ENCODE data around the gene NKD1. TPM values are rescaled to one million over a fixed set of nuclear protein-coding genes. Genes with fewer than 3 reads are reported as not detected.
A peak's percentile ranks its signal among the peaks of the same experiment; 100 is the strongest.
"Not testable (repeated sequence)": the region's sequence is repeated elsewhere in the genome, so short reads cannot be mapped to it uniquely, and the experiment has no call there.

Gene NKD1
- total RNA-seq, 1 donor from 2014 or later: 43.2 TPM

- Mint-ChIP-seq H3K27ac (no peak overlapping the region), H3K36me3 (peaks cover 8% of the 10 kb centered on the region), H3K4me1 (ENCODE audit: unreplicated experiment) (peaks cover 27% of the 10 kb centered on the region), H3K9me3 (no peaks in the 10 kb centered on the region), H3K4me3 (no peak overlapping the region), H3K27me3 (no peaks in the 10 kb centered on the region)
- DNase-seq (ENCODE audit: extremely low spot score, unreplicated experiment): no peak
- no peak for TF ChIP-seq CTCF (conservative IDR thresholded peaks at IDR 0.05)
Observed at GRCh38 chr16:50573947-50574744, 25.9 kb downstream of the NKD1 start.

- Mint-ChIP-seq H3K4me3 (no peak overlapping the region), H3K27ac (peak overlapping the region; percentile 37), H3K9me3 (no peaks in the 10 kb centered on the region), H3K36me3 (peaks cover 10% of the 10 kb centered on the region), H3K27me3 (no peaks in the 10 kb centered on the region), H3K4me1 (ENCODE audit: unreplicated experiment) (peaks cover 27% of the 10 kb centered on the region)
- TF ChIP-seq CTCF (conservative IDR thresholded peaks at IDR 0.05): no peak
- no peak for DNase-seq (ENCODE audit: extremely low spot score, unreplicated experiment)
Observed at GRCh38 chr16:50574745-50575136, 26.5 kb downstream of the NKD1 start.

GRCh38 chr16:50575743-50576142 is 27.5 kb downstream of the NKD1 start:
- peaks cover 30% of the 10 kb centered on the region for H3K4me1 Mint-ChIP-seq (ENCODE audit: unreplicated experiment)
- peaks cover 14% of the 10 kb centered on the region for H3K36me3 Mint-ChIP-seq
- DNase-seq (ENCODE audit: extremely low spot score, unreplicated experiment): no peak
- H3K27ac Mint-ChIP-seq: no peak overlapping the region
- no peak overlapping the region for H3K4me3 Mint-ChIP-seq
- no peaks in the 10 kb centered on the region for H3K9me3 Mint-ChIP-seq
- TF ChIP-seq CTCF (conservative IDR thresholded peaks at IDR 0.05): no peak
- no peaks in the 10 kb centered on the region for H3K27me3 Mint-ChIP-seq

- no peak for DNase-seq (ENCODE audit: extremely low spot score, unreplicated experiment)
- no peaks in the 10 kb centered on the region for H3K27me3 Mint-ChIP-seq
- no peak overlapping the region for H3K4me3 Mint-ChIP-seq
- no peak for TF ChIP-seq CTCF (conservative IDR thresholded peaks at IDR 0.05)
- no peak overlapping the region for H3K27ac Mint-ChIP-seq
- peaks cover 14% of the 10 kb centered on the region for H3K36me3 Mint-ChIP-seq
- H3K4me1 Mint-ChIP-seq (ENCODE audit: unreplicated experiment): peaks cover 37% of the 10 kb centered on the region
- no peaks in the 10 kb centered on the region for H3K9me3 Mint-ChIP-seq
Observed at GRCh38 chr16:50576403-50577113, 28.4 kb downstream of the NKD1 start.

- DNase-seq (ENCODE audit: extremely low spot score, unreplicated experiment): no peak
- Mint-ChIP-seq H3K27me3 (no peaks in the 10 kb centered on the region), H3K4me3 (no peak overlapping the region), H3K4me1 (ENCODE audit: unreplicated experiment) (peaks cover 35% of the 10 kb centered on the region), H3K27ac (no peak overlapping the region), H3K36me3 (peaks cover 19% of the 10 kb centered on the region), H3K9me3 (no peaks in the 10 kb centered on the region)
- TF ChIP-seq CTCF (conservative IDR thresholded peaks at IDR 0.05): no peak
Observed at GRCh38 chr16:50578137-50578536, 29.9 kb downstream of the NKD1 start.

- H3K9me3 Mint-ChIP-seq; H3K27ac Mint-ChIP-seq; DNase-seq (ENCODE audit: extremely low spot score, unreplicated experiment); H3K27me3 Mint-ChIP-seq; H3K4me3 Mint-ChIP-seq: not testable (repeated sequence)
- Mint-ChIP-seq H3K36me3 (peaks cover 22% of the 10 kb centered on the region), H3K4me1 (ENCODE audit: unreplicated experiment) (peaks cover 33% of the 10 kb centered on the region)
Observed at GRCh38 chr16:50579373-50579772, 31.2 kb downstream of the NKD1 start.

All from type B pancreatic cell (in vitro differentiated cells).